Neural crest cell (in vitro differentiated cells): ENCODE results near the gene GPR68. TPM values are rescaled to one million over a fixed set of nuclear protein-coding genes. Genes with fewer than 3 reads are reported as not detected.
A peak's percentile ranks its signal among the peaks of the same experiment; 100 is the strongest.

ENCODE experiments used
- DNase-seq: peaks from one replicate; pipeline ENCODE4 v3.0.0; 2021; ENCODE audit warnings: low read depth, mixed read lengths, low spot score
- H3K27ac Mint-ChIP-seq: one replicate; pipeline ENCODE4 v1.8.0; 2021; ENCODE audit warnings: mild to moderate bottlenecking, mixed read lengths; ENCODE audit not compliant: unreplicated experiment
- H3K27me3 Mint-ChIP-seq: 2 replicates; pipeline ENCODE4 v1.8.0; 2021; ENCODE audit warnings: low read depth, mild to moderate bottlenecking, mixed read lengths
- H3K36me3 Mint-ChIP-seq: 2 replicates; pipeline ENCODE4 v1.8.0; 2021; ENCODE audit warnings: low read depth, mild to moderate bottlenecking, mixed read lengths
- H3K4me1 Mint-ChIP-seq: 2 replicates; pipeline ENCODE4 v1.8.0; 2021; ENCODE audit warnings: mixed read lengths
- H3K4me3 Mint-ChIP-seq: one replicate; pipeline ENCODE4 v1.8.0; 2021; ENCODE audit warnings: mild to moderate bottlenecking, mixed read lengths
- H3K9me3 Mint-ChIP-seq: 2 replicates; pipeline ENCODE4 v1.8.0; 2021; ENCODE audit warnings: mixed read lengths
- CTCF ChIP-seq: fragments of 200-600 bp; sonication (generic); conservative IDR thresholded peaks from 2 replicates; pipeline ENCODE4 v1.5.0; 2021; ENCODE audit warnings: antibody characterized with exemption, mild to moderate bottlenecking
- total RNA-seq: library from RNA; stranded (reverse); gene quantifications from 2 replicates; pipeline ENCODE4 v1.2.1, GENCODE V29; 2021

GPR68 gene
- total RNA-seq, 1 donor from 2014 or later = 0.14 TPM

DNA sequence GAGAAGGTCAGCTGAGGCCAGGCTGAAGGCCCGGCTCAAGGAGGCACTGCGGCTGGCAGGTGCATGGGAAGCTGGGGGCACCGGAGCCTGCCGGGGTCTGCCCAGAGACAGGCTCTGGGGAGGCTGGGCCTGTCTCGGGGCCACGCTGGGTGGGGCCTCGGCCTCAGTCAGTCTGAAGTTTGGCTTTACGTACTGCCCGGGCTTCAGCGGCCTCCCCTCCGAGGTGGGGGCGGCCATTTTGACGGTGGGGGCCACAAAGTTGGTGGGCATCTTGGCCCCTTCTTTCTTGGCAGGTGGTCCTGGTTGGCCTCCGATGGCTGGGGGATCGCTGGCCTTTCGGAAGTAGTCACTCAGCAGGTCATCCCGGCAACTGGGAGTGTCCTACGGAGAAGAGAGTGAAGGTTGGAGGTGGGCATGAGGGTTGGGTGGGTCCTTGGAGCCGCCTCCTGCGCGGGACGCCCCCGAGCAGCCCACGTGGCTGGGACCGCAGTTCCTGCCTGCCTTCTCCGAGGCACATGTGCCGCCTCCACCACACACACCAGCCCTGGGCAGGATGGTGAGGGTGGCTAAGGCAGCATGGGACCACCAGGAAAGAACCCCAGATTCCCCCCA, 28.9 kb upstream of the GPR68 start:
- TF ChIP-seq CTCF = no peak
- peaks cover 11% of the 10 kb centered on the region for H3K36me3 Mint-ChIP-seq
- no peaks in the 10 kb centered on the region for H3K27me3 Mint-ChIP-seq
- H3K27ac Mint-ChIP-seq = peak overlapping the region; percentile 12
- H3K9me3 Mint-ChIP-seq = no peaks in the 10 kb centered on the region
- DNase-seq = no peak
- no peak overlapping the region for H3K4me3 Mint-ChIP-seq
- H3K4me1 Mint-ChIP-seq = peaks cover 10% of the 10 kb centered on the region

DNA sequence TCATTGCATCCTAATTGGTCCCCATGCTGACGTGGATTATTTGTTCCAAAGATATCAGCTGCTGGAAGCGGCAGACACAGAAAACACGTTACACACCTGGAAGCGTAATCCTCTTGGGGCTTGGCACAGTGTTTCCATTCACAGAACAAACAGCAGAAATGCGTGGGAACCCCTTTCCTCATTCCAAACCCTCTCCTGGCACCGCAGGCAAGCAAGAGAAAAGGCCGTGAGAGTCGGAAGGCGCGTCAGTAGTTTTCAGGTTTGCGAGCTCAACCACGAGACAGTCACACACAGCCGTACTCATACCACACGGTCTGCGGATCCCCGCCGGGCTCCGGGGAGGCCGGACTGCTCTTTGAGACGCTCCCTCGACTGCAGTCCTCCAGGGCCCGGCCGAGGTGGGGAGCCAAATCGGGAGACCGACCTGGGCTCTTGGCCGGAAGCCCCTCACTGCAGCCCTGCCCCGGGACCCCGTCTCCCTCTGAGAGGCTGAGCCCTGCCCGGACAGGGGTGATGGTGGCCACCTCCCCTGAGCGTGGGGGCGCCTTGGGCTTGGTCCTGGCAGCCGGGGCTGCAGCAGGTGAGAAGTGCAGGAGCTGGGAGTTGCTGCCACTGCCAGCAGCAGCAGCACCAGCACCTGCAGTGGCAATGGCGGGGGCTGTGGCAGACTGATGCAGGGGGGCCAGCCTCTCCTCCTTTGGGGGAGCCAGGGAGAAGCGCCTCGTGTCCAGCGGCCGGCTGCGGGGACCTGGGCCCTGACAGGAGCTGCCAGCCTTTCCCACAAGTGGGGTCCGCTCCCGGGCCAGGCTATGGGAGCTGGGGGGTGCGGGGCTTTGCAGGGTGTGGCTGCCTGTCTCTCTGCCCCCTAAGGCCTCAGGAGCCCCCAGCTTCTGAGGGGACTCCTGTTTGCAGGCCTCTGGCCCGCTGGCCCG, 28.1 kb upstream of the GPR68 start:
- Mint-ChIP-seq H3K4me3 (no peak overlapping the region), H3K27ac (no peak overlapping the region), H3K27me3 (no peaks in the 10 kb centered on the region), H3K36me3 (peaks cover 11% of the 10 kb centered on the region), H3K9me3 (no peaks in the 10 kb centered on the region), H3K4me1 (peaks cover 10% of the 10 kb centered on the region)
- no peak for DNase-seq
- no peak for TF ChIP-seq CTCF

- Mint-ChIP-seq H3K4me3 (no peak overlapping the region), H3K27me3 (peaks cover 2% of the 10 kb centered on the region), H3K4me1 (peaks cover 10% of the 10 kb centered on the region), H3K9me3 (no peaks in the 10 kb centered on the region), H3K36me3 (peaks cover 11% of the 10 kb centered on the region), H3K27ac (no peak overlapping the region)
- no peak for DNase-seq
- TF ChIP-seq CTCF = no peak
These were observed 27.1 kb upstream of the GPR68 start for GRCh38 chr14:91271639-91272038.

DNA sequence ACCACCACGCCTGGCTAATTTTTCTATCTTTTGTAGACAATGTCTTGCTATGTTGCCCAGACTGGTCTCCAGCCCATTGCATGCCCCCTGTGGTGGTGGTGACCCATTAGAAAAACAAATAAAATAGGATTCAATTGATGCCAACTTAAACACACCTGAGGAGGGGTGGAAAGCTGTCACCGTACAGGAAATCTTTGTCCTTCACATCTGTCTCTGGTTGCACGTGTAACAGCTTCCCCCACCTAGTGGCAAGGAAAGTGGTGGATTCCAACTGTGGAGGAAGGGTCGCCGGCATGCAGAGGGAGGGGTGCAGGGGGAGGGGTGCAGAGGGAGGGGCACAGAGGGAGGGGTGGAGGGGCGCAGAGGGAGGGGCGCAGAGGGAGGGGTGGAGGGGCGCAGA, 26.1 kb upstream of the GPR68 start:
- peaks cover 10% of the 10 kb centered on the region for H3K4me1 Mint-ChIP-seq

DNA sequence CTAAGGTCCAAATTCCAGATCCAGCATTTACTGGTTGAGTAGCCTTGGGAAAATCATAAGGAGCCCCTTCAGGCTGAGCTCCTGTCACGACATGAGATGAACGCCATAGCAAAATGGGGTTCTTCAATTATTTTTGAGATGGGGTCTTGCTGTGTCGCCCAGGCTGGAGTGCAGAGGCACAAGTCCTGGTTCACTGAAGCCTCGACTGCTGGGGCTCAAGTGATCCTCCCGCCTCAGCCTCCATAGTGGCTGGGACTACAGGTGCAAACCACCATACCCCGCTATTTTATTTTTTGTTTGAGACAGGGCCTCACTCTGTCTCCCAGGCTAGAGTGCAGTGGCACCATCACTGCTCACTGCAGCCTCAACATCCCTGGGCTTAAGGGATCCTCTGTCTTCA, 25.7 kb upstream of the GPR68 start:
- peaks cover 10% of the 10 kb centered on the region for H3K4me1 Mint-ChIP-seq
- H3K36me3 Mint-ChIP-seq = peaks cover 5% of the 10 kb centered on the region
- no peak overlapping the region for H3K4me3 Mint-ChIP-seq
- no peak overlapping the region for H3K27ac Mint-ChIP-seq
- no peaks in the 10 kb centered on the region for H3K9me3 Mint-ChIP-seq
- no peak for TF ChIP-seq CTCF
- no peak for DNase-seq
- peaks cover 13% of the 10 kb centered on the region for H3K27me3 Mint-ChIP-seq

More for the DNA sequence above, 26.1 kb upstream of the GPR68 start:
- Mint-ChIP-seq H3K27me3 (peaks cover 9% of the 10 kb centered on the region), H3K27ac (no peak overlapping the region), H3K4me3 (no peak overlapping the region), H3K36me3 (peaks cover 5% of the 10 kb centered on the region), H3K9me3 (no peaks in the 10 kb centered on the region)
- no peak for TF ChIP-seq CTCF
- no peak for DNase-seq
